Activated CD4-positive, alpha-beta T cell treated with anti-CD3 and anti-CD28 coated beads for 24 hours (primary cell): ENCODE data around the gene SKOR1.

Experiments used
- DNase-seq, 2 donors: peaks; one replicate each; pipeline ENCODE4 v3.0.0-alpha.2; 2020; ENCODE audit warnings: low read depth in 2 of 2

Gene SKOR1

DNA sequence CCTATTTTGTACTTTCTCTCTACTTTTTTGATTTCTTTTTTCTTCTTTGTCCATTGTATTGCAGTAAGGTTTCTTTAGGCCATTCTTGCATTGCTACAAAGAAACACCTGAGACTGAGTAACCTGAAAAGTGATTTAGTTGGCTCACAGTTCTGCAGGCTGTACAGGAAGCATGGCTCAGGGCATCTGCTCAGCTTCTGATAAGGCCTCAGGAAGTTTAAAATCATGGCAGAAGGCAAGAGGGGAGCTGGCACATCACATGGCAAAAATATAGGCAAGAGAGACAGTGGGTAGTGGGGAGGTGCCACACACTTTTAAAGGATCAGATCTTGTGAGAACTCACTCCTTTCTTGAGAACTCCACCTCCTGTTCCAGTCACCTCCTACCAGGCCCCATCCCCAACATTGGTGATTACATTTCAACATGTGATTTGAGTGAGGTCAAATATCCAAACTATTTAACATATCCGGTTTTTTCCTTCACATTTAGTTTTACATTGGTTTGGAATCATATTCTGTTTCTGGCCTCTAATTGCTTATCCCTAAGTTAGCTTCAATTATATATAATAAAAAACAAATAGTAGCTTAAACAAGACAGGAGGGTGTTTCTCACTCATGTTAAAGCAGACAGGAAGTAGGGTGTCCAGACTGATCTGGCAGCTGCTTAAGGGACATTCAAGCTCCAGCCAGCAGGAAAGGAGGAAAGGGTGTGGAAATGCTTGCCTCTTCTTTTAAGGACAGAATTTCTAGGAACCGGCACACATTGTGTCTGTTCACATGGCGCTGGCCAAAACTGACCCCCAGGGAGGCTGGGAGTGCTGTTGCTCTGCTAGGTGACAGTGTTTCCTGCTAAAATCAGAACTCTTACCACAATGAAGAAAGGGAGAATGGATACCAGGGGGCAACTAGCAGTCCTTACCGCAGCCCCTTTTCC lies 28.8 kb upstream of the SKOR1 start:
- no peak for DNase-seq

DNA sequence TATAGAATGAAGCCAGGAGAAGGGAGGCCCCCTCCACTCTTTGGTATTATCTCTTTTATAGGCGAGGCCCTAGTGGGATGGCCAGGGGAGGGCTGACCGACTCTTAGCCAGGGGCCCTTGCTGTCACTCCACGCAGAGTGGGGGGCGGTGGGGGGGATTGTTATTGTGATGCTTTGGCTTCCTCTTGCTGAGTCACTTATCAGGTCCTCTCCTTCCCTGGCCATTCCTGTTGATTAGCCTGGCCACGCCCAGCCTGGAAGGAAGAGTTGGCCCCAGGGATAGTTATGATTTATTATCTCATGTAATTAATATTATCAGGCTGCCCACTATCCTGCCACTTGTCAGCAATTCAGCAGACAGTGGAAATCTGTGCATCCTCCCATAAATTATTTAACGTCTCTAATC lies 25.5 kb upstream of the SKOR1 start:
- no peak for DNase-seq

DNA sequence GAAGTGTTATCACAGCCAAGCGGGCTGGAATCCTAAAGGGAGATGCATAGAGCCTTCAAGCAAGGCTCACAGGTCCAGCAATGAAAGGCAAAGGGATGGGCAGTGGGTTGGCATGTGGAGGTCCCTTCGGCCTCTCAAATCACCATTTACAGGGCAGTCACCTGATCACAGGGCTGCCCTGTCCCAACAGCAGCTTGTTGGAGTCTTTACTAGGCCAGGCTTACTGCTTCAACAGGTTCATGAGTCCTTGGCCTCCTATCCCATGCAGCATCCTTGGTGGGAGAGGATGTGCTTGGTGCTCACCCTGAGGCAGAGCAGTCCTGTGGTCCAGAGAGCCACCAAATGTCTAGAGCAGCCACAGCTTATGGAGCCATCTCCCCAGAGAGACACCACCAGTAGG lies 24.2 kb upstream of the SKOR1 start:
- no peak for DNase-seq

DNA sequence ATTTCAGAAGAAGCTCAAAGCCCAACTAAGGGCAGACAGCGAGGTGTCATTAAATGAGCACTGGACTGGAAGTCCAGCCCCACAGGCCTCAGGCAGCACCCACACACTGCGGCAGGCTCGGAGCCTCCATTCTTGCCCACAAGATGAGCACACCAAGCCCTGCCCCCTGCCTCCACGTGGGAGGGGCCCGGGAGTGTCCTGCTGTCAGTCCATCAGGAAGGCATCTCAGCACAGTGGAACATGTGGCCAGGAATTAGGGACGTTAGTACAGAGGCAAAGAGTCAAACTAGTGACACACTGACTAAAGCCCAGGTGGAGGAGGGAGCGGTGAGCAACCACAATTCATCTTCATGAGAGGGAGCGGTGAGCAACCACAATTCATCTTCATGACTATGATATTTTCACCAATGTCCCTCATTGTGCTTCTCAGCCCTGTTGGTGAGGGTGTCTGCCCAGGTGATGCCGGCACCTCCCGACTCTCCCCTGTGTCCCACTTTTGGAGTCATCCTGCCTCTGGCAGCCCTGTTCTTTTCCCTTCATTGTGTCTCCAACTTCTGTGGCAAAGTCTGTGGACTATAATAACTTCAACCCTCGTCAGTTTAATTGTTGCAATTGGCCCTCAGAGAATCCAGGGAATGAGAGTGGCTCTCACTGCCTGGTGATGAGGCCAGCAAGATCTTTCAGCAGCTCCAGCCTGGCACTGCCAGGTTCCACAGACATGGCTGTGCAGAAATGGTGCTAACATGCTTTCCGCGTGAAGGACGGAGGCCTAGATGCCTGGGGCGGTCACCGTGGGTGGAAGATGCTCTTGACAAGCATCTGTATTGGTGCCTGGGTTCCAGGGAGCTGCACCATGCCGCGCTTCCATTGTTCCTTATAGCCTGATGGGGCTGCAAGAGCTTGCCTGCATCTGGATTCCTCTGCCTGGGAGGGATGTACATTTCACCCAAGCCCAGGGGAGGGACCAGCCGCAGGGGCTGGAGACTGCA lies 23.1 kb upstream of the SKOR1 start:
- DNase-seq, result no peak

DNA sequence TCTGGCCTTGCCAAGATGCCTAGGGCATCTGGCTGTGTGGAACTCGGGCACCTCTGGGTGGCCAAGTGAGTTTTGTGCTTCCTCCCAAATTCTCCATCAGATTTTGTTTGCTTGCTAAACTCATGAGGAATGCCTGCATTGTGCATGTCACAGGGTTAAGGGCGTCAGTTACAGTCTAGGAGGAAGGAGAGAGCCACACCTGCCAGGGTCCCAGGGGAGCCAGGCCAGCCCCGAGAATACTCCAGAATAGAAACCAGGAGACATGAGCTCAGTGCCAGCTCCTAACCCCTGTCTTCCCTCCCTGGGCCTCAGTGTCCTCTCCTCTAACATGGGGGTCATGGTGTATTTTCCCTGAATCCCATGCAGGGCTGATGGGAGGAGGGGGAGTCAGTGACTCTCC lies 22.0 kb upstream of the SKOR1 start:
- no peak for DNase-seq

DNA sequence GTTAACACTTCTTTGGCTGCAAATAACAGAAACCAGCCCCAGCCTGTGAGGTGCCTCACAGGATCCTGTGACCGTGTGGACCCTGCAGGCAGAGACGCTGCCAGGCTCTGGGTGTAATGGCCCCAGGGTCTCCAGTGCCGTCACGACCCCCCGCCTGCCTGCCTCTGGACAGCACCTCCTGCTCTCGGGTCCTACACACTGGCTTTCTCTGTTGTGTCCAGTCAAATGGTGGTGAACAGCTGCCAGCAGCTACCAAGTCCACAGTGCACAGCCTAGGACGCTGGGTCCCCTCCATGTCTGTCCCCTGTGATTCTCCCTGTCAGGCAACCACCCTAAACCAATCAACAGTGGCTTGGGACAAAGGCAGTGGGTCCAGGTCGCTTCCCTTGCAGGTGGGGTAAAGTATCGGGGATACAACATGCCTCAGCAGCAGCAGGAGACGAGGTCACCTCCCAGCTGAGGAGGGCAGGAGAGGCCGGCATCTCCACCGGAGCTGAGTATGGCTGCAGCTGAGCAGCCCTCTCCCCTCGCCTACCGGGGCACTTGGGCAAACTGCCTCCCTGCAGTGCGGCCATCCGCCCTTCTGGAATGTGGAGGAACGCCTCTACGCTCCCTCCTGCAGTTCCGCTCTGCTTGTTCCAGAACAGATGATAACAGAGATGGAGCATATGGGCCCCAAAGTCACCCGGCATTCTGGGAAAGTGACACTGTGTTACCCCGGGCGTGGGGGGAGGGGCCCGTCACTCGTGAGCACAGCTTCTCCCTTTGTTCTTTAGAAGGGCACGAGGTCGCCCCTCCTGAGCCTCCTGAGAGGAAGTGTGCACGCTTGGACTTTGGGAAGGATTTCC lies 21.1 kb upstream of the SKOR1 start:
- no peak for DNase-seq

DNA sequence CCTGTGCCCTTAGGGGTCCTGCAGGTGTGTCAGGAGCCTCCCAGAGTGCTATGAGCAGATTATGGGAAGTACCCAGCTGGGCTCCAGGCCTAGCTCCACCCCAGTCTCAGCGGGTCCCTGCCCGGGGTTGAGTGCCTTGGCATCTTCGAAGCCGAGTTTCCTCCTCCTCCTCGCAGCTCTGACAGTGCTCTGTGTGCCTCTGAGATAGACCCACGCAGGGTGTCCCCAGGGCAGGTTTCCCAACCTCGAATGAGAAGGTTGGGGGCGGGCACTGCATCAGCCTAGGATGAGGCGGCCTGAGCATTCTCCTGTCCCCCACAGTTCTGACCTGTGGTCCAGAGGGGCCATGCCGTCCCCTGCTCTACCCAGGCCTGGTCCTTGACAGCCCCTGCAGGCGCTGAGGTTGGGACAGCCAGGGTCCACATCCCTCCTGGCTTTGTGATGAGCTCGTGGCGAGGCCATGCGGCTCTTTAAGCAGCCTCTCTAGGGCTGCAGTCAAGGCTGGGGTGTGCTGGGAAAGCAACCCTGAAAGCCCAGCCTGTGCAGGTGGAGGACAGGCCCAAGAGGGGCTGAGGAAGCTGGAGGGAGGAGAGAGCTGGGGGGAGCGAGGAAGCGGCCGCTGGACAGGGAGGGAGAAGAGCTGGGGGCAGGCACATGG lies 20.2 kb upstream of the SKOR1 start:
- no peak for DNase-seq

DNA sequence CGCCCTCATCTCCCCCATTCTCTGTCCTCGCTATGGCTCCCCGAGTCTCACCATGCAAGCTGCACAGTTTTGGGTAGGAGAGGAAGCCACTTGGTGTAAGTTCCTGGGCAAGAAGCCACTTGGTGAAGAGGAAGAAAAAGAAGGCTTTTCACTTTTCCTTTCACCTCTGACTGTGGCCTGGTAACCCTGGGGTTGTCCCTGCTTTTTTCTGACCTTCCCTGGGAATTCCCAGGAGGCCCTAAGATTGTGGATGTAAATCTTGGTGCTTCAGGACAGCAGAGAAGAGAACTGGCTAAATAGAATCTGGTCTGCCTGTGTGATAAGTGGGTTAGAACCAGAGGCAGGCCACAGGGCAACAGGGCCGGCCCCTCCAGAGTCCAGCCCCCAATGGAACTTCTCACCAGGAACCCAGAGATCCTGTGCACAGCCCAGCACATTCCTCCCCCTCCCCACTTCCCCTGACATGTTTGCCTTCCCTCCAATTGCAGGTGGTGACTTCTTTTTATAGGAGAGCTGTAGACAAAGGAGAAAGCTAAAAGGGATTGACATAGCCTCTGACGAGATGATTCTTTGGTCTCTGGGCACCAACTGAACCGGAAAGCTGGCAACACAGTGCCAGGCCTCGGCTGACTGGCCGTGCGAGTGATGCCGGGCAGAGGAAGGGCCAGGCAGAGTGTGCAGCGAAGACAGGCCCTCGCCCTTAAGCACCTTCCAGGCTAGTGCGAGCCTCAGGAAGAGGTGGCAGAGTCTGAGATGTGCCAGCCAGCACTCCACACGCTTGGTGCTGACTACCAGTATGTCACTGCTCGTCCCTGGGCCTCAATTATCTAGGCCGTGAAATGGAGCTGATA lies 19.4 kb upstream of the SKOR1 start:
- DNase-seq, result no peak

DNA sequence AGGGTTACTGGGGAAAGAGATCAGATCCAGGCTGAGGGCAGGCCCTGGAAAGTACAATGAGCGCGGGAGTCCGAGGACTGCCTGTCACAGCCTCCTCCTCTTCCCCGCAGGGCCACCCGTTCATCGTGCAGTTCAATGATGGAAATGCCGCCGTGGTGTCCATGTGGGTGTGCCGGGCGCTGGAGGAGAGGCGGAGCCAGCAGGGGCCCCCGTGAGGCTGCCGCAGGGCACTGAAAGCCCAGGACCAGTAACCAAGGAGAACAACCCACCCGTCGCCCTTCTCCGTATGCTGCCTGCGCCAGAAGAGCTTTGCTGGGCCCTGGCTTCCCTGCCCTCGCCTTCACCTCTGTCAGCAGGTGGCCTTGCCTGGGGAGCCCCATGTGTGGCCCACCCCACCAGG lies 18.8 kb upstream of the SKOR1 start:
- no peak for DNase-seq

DNA sequence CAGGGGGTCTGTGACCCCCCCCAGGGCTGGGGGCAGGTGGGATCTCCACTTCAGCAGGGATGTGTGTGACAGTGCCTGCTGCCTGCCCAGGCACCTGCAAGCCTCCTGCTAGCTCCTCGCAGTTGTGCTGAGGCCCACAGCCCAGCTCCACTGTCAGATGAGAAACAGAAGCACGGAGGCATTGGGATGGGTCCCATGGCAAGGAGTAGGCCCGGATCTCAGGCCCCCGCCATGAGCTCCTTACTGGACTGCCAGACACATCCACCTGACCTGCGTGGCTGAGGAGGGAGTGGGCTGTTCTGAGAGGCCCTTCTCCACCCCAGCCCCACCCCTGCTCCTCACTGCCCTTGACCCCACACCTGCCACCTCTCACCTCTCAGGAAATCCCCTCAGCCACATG lies 18.2 kb upstream of the SKOR1 start:
- no peak for DNase-seq

DNA sequence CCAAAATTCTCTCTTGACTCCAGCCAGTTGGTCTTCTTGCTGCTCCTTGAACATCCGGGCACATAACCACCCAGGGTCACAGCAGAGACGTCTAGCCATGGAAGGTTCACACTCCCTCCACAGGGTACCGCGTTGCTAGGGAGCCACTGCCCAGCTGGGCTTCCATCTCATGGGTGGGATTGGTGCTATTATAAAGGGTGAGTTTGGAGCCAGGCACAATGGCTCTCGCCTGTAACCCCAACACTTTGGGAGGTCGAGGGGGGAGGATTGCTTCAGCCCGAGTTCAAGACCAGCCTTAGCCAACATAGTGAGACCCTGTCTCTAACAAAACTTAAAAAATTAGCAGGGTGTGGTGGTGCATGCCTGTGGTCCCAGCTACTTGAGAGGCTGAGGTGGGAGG lies 17.5 kb upstream of the SKOR1 start:
- DNase-seq, result no peak

DNA sequence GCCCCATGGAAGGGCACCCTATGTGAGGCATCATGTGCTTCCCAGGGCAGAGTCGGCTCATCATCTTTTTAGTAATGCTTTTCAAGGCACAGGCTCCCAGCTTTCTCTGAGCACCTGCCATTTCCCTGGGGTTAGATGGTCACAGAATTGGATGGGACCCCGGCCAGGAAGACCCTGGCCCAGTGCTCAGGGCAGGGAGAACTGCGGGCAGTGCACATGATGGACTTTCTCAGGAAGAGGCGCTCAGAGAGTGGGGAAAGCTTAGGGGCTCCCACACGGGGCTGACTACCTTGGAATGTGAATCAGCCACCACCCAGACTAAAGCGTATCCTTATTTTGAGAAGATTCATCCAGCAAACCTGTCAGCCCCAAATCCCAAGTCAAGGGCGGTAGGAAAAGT lies 16.5 kb upstream of the SKOR1 start:
- DNase-seq, result no peak

DNA sequence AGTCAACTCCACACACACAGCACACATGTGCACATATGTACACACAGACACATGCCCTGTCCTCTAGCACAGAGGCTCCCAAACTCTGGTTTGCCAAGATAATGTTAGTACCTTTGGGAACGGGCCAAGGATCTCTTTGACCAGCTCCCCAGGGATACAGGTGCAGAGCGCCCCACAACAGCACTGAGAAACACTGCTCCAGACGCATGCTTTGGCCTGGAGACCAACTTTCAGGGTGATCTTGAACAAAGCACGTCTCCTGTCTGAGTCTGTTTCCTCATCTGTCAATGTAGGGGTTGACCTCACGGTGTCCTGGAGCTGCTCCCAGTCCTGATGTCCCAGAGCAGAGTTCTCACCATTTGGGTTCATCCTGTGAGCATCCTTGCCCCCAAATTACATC lies 15.9 kb upstream of the SKOR1 start:
- DNase-seq, result no peak

DNA sequence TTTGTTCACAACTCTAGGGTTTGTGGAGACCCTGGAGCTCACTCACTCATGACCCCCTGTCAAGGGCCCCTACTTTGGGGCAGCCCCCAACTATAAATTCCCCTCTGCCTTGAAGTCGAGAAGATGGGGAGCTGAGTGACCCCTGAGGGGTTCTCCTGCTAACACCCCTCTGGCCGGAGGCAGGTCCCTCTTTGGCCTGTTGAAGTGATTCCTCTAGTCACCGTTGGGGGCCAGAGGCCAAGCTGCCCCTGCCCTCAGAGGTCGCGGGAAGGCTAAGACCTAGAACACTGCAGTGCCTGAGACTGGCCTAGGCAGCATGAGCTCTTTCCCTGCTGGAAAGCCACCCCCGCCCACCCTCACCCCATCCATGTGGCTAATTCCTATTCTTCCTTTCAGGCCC lies 15.4 kb upstream of the SKOR1 start:
- no peak for DNase-seq

DNA sequence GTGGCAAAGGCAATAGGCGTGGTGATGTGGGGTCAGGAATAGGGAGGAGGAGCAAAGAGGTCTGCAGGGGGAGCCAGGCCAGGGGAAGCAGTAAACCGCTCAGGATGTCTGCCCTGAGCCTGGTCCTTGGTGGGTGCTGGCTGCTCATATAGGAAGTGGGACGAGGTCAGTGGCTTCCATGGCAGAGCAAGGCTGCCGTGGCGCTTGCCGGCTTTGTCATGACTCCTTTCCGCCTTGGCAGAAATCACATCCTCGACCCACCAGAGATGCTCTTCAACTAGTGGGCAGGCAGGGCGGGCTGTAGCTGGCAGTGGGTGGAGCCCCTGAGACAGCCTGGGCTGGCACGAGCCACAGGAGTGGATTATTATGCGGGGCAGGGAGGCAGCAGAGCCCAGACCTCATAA lies 13.1 kb upstream of the SKOR1 start:
- DNase-seq, result no peak

DNA sequence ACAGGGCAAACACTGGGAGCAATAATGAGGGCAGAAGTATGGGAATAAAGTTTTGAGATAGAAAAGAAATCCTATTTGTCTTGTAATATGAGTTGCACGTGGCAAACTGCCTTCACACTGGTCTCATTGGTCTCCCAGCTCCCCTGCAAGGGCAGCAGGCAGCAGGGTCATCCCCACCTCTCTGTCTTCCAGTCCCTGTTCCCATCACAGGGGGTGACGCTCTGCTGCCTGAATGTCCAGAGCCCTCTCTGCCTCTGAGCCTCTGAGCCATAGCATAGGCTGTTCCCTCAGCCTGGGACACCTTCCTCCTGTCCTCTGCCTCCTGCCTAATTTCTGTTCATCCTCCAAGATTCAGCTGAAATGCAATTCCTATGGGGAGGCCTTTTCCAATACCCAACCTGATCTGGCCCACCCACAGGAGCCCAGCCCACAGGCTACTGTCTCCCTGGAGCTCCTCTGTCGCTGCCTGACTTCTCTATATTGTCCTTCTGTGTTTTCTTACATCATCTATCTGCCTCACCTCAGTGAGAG lies 12.1 kb upstream of the SKOR1 start:
- no peak for DNase-seq

DNA sequence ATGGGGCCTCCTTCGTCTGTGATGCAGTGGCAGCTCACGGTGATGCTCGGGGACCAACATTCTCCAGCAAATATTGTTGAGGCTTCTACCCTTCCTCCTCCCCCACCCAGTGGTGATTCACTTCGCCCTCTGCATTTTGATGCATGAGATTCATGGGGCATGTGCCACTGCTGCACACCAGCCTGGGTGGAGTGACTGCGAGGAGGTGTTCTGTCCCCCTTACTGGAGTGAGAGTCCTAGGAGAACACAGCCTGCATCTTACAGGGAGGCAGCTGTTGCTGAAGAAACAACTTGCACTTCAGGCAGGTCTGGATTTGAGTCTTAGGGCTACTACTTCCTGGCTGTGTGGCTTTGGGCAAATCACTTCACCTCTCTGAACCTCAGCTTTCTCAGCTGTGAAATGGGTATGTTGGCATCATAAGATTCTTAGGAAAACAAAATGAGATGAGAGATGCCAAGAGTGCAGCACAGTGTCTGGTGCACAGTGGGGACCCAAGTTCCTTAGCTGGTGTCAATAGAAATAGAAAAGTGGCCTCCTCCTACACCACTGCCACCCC lies 10.2 kb upstream of the SKOR1 start:
- no peak for DNase-seq

DNA sequence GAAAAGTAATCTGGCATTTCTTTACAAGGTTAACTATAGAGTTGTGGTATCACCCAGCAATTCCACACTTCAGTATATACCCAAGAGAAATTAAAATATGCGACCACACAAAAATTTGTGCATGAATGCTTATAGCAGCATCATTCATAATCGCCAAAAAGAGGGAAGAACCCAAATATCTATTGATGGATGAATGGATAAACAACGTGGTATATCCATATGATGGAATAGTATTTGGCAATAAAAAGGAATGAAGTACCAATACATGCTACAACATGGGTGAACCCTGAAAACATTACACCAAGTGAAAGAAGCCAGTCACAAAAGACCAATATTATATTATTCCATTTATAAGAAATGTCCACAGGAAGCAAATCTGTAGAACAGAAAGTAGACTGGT lies 8.6 kb upstream of the SKOR1 start:
- DNase-seq, result no peak

DNA sequence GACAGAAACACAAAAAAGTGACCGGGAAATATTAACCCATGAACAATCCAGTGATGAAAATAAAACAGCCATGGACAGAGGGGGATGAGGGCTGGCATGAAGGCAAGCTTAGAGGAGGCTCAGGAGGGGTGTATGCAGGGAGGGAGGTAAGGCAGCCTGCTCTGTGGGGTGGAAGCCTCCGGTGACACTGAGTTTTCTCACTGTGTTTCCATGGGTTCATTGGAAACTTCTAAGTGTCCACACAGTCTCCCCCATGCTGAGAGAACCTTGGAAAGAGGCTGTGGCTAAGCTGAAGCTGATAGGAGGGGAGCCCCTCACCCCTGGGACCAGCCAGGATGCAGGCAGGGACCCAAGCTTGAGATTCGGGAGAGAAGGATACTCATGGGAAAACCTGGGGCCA lies 6.8 kb upstream of the SKOR1 start:
- DNase-seq, result no peak

DNA sequence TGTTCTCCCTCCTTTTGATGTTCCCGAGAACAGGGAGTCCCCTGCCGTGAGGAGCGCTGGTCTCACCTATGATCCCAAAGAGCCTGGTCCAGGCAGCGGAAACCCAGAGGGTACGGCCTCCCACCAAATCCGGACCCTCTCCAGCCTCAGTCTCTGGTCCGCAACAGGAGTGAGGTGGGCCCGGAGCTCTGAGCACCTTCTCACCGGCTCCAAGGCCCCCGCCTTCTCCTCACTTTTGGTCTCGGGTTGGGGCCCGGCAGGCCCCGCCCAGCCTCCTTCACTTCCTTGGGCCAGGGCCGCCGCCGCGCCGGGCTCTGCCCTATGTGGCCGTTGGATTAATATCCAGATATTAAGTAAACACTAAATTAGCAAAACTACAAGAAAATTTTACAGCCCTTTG lies 5.7 kb upstream of the SKOR1 start:
- DNase-seq, result no peak
